HG02571 (cell line): ENCODE results near the gene CEPT1.

Experiments
- ATAC-seq: cut with Tn5 transposase; IDR thresholded peaks from one replicate; pipeline ENCODE4 v1.9.1; 2021; ENCODE audit warnings: mild to moderate bottlenecking, moderate library complexity; ENCODE audit not compliant: unreplicated experiment

The CEPT1 gene

GRCh38 chr1:111145963-111146768 is 6.1 kb downstream of the CEPT1 start:
- ATAC-seq = no peak

- no peak for ATAC-seq
Observed at GRCh38 chr1:111147948-111148347, 7.9 kb downstream of the CEPT1 start.

- ATAC-seq = no peak
Observed at GRCh38 chr1:111148376-111148881, 8.4 kb downstream of the CEPT1 start.

DNA sequence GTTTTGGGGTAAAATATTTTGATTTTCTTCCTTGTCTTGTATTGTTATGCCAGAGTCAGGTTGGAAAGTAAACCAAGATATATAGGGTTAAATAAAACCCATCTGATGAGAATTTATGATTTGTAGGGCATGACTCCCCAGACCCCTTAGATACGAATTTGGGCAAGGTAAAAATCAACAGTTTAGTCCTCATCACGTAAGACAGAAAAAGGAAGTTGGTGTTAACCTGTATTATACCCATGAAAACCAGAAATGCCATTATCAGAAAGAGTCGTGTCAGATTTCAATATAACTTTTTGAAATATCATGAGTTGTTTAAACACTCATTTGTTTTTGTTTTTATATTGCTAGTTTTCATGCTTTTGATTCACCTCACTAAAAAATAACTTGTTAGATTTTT is 11.8 kb downstream of the CEPT1 start:
- ATAC-seq = no peak

- ATAC-seq = no peak
Observed at GRCh38 chr1:111154021-111154999, 14.3 kb downstream of the CEPT1 start.

DNA sequence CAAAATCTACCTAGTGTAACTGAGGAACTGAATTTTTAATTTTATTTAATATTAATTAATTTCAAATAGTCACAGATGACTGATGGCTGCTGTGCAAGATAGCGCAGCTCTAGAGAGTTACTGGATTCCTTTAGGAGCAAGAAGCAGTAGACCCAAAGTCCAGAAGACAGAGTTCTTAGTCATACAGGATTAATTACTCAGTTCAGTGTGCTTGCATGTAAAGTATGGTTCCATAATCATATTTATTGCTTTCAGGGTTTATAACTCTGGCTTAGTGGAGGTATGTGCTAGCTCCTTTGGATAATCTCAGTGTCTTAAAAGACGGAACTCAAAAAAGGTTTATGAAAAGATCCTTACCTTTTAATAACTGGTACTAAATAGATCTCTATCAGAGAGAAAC is 17.4 kb downstream of the CEPT1 start:
- ATAC-seq = no peak

DNA sequence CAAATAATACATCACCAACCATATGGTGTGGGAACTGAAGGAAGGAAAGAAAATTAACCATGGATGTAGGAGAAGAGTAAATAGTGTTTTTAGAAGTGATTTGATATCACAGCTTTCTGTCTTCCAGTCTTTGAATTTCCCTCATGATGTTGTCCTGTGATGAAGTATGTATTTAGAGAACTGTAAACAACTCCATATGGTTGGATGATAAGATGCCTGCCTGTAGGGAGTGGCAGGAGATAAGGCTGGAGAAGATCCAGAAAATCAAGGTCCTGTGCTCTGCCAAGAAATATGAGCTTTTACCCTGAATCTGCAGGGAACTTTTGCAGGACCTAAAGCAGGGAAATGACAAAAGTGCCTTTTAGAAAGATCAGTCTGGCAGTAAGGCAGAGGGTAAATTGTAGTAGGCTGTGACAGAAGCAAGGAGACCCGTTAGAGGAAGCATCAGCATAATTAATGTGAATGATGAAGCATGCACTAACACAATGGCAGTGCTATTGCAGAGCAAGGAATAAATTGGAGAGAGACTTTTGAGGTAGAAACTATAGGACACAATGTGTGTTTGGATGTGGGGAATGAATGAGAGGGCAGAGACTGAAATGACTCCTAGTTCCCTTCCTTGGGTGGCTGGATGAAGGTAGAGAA is 21.9 kb downstream of the CEPT1 start:
- no peak for ATAC-seq

DNA sequence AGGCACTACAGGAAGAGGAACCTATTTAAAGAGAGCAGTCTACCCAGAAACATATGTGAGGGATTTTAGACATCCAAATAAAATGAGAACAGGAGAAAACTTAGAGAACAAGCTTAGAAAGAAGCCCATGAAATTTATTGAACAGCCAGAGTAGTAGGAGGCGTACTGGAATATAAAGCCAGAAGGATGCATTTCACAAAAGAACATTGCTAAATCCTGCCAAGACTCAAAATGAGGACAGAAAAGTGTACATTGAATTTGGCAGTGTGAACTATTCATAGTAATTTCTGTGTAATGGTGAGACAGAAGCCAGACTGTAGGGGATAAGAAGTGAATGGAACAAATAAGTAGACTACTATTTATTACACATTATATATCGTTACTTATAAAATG is 22.5 kb downstream of the CEPT1 start:
- ATAC-seq = no peak

GRCh38 chr1:111163363-111163762 is 23.3 kb downstream of the CEPT1 start:
- no peak for ATAC-seq

- no peak for ATAC-seq
Observed at GRCh38 chr1:111164151-111164550, 24.1 kb downstream of the CEPT1 start.

DNA sequence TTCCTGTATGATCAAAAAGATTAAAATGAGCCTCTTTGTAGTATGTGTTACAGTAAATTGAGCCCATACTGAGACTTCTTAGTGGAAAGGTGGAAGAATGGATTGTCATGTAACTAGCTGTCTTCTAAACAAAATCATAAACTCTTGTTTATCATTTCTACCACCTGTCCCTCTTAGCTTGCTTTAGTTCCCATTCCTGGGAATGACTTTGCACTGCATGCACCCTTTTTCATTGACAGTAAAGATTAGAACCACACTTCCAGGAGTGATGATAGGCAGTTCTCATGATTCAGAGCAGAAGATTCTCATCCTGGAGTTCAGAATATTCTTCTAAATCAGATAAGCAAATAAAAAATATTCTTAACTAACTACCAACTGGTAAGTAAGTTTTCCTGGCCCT is 32.4 kb downstream of the CEPT1 start:
- ATAC-seq = no peak

DNA sequence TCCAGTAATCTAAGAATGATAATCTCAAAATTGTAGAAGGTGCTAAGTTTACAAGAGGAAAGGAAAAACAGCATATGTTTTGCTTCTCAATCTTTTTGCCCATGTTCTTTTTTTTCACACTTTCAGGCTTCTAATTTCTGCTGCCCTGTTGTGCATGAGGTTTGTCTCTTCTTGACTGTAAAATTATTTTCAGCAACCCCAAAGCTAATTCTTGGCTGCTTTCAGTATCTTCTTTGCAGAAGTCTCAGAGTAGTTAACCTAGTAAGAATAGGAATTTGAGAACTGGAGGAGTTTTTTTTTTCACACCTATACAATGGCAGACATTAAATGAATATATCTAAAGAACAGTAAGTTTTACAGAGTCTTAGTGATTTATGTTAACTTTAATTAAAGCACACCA is 34.0 kb downstream of the CEPT1 start:
- no peak for ATAC-seq

- ATAC-seq = no peak
Observed at GRCh38 chr1:111175349-111175748, 35.3 kb downstream of the CEPT1 start.

DNA sequence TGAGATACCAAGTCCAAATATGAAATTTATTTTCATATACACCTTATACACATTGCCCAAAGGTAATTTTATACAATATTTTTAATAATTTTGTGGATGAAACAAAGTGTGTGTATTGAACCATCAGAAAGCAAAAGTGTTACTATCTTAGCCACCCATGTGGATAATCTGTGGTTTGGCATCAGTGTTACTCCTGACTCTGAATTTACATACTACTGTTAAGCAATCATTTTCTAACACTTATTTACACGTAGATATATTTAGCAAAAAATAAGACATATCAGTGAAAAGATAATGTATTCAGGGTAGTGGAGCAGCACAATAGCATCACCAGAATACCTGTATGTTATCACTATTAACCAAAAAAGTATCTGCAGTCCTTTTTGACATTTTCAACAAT is 36.7 kb downstream of the CEPT1 start:
- no peak for ATAC-seq

GRCh38 chr1:111179968-111180533 is 40.0 kb downstream of the CEPT1 start:
- ATAC-seq = no peak

GRCh38 chr1:111182052-111182451 is 42.0 kb downstream of the CEPT1 start:
- no peak for ATAC-seq

DNA sequence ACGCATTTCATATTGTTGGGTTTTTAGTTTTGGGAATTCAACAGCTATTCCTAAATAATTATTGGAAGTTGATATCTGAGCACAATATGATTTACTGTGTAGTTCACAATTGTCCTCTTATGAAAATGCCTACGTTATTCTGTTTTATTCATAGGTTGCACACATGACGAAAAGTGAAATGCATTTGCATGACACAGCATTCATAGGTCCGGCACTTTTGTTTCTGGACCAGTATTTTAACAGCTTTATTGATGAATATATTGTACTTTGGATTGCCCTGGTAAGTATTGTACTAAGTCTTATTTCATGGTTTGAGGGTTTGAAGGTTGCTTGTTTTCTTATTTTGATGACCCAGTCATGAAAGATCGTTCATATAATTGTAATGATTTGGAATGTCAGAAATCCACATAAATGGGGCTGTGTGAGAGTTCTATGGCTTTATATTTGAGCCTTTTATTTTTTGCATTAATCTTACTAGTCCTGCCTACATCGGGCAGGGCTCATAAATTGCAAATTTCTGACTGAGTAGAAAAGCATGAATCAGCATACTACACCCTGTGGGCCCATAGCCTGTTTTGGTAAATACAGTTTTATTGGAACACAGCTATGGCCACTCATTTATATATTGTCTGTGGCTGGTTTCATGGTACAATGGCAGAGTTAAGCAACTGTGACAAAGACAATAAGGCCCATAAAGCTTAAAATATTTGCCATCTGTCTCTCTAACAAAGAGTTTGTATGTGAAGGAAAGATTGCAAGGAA is 43.5 kb downstream of the CEPT1 start:
- no peak for ATAC-seq

GRCh38 chr1:111184663-111185062 is 44.6 kb downstream of the CEPT1 start:
- no peak for ATAC-seq

- ATAC-seq = no peak
Observed at GRCh38 chr1:111190931-111191451, 51.0 kb downstream of the CEPT1 start.

- ATAC-seq = no peak
Observed at GRCh38 chr1:111191496-111191895, 51.5 kb downstream of the CEPT1 start.
